ENCODE results near the gene FLNA.
"Not testable (repeated sequence)": the region's sequence is repeated elsewhere in the genome, so short reads cannot be mapped to it uniquely, and the experiment has no call there.

The FLNA gene, protein sequence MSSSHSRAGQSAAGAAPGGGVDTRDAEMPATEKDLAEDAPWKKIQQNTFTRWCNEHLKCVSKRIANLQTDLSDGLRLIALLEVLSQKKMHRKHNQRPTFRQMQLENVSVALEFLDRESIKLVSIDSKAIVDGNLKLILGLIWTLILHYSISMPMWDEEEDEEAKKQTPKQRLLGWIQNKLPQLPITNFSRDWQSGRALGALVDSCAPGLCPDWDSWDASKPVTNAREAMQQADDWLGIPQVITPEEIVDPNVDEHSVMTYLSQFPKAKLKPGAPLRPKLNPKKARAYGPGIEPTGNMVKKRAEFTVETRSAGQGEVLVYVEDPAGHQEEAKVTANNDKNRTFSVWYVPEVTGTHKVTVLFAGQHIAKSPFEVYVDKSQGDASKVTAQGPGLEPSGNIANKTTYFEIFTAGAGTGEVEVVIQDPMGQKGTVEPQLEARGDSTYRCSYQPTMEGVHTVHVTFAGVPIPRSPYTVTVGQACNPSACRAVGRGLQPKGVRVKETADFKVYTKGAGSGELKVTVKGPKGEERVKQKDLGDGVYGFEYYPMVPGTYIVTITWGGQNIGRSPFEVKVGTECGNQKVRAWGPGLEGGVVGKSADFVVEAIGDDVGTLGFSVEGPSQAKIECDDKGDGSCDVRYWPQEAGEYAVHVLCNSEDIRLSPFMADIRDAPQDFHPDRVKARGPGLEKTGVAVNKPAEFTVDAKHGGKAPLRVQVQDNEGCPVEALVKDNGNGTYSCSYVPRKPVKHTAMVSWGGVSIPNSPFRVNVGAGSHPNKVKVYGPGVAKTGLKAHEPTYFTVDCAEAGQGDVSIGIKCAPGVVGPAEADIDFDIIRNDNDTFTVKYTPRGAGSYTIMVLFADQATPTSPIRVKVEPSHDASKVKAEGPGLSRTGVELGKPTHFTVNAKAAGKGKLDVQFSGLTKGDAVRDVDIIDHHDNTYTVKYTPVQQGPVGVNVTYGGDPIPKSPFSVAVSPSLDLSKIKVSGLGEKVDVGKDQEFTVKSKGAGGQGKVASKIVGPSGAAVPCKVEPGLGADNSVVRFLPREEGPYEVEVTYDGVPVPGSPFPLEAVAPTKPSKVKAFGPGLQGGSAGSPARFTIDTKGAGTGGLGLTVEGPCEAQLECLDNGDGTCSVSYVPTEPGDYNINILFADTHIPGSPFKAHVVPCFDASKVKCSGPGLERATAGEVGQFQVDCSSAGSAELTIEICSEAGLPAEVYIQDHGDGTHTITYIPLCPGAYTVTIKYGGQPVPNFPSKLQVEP (N-terminal part only)

DNA sequence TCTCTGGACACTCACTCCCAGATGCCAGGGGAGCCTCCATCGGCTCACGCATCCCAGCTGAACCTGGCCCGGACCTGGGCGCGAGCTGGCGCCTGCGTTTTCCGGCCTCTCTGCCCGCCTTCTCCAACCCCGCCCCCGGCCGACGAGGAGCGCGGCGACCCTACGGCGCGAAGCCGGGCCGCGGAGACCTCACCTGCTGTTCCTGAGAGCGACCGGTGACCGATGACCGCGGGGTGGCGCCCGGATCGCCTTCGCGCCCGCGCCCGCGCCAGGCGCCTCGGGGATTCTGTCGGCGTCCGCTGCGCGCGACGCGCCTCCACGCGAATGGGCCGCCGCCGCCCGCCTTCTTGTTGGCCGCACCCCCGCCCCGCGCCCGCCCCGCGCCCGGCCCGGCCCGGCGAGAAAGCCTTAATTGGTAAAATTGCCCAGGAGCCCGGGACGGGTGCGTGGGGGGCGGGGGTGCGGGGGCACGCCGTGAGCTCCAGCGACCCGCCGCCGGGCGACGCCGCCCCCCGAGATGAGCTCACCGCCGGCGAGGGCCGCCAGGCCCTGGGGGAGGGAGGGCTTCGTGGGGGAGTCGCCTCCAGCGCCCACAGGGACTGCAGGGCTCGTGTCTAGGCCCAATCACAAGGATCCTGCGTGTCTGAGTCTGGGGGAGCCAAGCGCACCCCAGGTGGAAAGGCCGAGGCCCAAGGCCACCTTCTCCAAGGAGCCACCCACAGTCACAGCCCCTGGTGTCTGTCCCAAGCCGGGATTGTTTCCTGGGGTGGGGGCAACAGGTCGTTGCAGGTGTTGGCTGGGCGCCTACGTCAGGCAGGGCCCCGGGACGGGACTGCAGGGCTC is at the start of gene FLNA:
Gene FLNA (minus strand): TSS at position 322 of the 843 bp plus-strand sequence. CDS start 3,389 bp downstream, outside the sequence.
- peak; percentile 47 for DNase-seq

DNA sequence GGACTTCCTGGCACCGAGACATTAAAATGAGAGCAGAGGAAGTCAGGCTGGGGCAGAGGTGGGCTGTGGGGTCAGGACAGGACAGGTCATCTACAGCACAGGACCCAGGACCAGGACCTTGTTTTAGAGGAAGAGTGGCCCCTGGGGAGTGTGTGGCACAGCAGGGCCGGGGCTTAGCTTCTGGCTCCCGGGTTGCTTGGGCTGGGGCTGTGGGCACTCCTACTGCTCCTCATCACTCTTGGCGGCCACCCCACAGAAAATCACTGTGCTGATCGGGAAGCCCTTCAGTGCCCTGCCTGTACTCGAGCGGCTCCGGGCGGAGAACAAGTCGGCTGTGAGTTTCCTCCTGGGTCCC is 45.9 kb upstream of the FLNA start:
- no peak for DNase-seq

DNA sequence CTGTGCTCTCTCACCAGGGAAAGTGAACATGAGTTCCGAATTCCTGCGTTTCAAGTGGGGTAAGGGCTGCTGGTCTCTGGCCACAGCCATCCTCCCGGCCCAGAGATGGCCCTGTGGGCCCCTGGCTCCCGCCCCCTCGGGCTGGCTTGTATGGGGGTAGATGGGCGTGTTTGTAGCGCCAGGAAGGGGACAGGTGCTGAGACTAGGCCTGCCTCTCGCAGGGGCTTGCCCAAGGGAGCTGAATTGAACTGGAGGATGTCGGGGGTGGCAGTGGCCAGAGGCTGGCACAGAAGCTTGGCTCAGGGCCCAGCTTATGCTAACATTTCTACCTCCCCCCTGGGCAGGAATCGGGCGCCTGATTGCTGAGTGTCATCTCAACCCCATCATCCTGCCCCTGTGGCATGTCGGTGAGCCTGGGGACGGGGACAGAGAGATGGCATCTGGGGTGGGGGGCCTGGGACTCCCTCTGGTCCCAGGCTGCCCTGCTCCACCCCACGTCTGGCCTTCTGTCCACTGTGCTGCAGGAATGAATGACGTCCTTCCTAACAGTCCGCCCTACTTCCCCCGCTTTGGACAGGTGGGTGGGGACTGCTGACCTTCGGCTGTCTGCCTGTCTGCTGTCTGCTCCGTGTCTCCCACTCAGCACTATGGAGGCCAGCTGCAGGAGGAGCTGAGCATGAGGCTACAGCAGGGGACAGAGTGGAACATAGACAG is 45.4 kb upstream of the FLNA start:
- DNase-seq = no peak

DNA sequence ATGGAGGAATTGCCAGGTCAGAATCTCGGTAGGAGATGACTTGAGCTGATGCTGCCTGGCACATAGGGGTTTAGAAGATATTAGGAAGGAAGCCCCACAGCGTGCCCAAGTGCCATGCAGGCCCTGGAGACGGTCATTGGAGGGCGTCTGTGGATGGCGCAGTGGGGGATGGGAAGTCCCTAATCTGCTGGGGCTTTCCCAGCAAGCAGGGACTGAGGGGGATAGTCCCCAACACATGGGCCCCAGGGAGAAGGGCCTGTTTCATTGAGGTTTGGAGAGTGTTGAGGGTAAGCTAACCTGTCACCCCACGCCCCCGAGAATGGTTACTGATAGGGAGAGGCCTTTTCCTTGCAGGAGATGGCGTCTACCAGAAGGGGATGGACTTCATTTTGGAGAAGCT is 44.8 kb upstream of the FLNA start:
- no peak for DNase-seq

DNA sequence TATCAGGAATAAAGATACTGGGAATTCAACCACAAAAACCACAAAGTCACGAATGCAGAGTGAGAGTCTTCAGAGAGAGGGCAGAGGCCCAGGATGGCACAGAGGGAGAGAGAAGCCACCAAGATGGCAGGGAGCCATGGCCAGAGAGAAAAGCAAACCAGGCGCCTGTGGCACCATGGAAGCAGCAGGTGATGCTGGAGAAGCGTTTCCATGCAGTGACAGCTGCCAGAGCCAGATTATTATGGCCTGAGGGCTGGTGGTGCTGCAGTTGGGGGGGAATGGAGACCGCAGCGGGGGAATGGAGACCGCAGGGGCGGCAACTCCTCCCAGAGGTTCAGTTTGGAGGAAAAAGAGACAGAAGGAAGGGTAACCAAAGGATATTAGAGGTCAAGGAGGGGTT is 42.7 kb upstream of the FLNA start:
- DNase-seq = no peak

DNA sequence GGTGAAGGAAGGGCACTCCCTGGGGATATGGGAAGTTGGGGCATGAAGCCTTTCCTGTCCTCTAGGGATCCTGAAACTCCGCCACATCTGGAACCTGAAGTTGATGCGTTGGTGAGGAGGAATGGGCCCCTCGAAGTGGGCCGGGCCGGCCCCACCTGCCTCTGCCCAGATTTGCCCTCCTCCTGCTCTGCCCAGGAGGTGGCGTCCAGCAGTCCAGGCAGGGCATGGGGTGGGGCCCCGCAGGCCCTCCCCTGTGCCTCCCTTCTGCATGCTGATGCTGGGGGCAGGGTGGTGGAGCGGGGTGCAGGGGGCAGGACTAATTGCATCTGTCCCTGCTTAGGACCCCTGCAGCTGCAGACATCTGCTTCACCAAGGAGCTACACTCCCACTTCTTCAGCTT is 38.7 kb upstream of the FLNA start:
- no peak for DNase-seq

DNA sequence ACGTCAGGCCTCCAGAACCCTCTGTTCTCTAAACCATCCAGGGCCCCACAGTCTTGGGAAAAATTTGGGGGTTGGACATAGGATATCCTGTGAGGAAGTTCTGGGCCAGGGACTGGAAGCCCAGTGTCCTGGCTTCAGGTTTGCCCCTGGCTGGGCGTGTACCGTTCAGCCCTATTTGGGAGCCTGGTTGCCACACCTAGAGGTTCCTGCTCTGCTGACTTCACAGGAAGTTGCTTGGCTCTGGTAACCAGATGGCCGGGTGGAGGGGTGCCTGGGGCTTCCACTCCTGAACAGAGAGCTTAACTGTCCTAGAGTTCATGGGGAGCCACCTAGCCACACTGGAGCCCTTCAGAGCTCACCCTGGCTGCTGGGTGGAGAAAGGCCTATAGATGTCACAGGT is 38.0 kb upstream of the FLNA start:
- no peak for DNase-seq

DNA sequence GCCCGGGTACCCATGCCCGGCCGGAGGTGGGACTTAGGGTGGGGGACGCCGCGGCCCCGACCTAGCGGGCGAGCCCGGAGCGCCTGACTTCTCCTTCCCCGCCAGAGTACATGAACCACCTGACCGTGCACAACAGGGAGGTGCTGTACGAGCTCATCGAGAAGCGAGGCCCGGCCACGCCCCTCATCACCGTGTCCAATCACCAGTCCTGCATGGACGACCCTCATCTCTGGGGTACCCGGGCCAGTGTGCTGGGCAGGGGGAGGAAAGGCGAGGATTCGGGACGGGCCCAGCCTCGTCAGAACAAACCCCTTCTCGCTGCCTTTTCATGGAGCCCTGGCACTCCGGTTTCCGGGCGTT is 37.5 kb upstream of the FLNA start:
- DNase-seq = peak; percentile 70

DNA sequence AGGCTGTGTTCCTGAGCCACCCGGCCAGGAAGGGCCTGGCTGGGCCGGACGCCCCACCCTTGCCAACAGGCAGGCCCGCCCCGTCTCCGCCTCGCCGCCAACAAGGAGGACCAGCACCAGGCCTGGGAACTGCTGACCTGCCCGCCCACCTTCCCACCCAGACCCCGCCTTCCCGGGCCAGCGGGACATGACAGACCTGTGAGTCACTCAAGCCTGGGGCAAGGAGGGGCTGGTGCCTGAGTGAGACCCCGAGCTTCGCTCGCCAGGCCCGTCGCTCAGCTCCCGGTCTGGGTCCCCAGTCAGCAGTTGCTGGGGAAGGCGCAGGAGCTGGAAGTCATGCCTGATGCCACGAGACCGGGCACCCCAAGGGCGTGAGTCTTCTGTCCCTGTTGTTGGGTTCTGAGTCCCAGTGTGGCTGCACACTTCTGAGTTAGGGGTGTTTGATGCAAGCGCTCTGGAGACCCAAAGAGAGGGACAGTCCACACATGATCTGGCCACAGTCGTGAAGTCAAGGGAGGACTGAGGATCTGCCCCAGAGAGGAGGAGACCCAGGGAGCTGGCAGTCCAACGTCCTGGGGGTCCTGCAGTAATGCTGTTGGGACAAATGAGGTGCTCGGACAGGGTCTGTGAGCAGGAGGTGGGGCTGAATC is 34.9 kb upstream of the FLNA start, which contains the start of gene DNASE1L1:
Gene DNASE1L1 (minus strand): TSS at position 33 of the 650 bp plus-strand sequence. CDS start 3,686 bp downstream, outside the sequence.
- DNase-seq = no peak

DNA sequence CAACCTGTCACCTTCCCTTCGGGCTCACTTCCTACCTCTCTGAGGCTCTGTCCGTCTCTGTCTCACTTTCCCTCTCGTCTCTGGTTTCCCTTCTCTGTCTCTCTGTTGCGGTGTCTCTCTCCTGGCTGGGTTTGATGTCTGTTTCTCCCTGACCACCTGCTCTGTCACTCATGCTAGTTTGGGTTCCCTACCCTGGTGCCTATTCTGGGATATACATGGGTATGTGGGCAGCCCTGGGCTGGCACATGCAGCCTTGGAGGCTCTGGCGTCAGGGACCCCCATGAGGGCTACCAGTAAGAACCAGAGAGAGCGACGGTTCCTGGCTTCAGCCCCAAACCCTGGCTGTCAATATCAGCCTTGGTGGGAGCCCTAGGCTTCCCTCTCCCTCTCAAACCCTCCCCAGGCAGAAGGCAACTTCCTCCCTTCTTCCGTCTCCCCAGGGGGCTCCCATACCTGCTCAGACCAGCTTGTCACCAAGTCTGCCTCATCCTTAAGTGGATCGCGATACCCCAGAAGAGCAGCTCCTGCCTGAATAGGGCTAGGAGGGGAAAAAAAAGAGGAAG is 34.3 kb upstream of the FLNA start:
- no peak for DNase-seq

DNA sequence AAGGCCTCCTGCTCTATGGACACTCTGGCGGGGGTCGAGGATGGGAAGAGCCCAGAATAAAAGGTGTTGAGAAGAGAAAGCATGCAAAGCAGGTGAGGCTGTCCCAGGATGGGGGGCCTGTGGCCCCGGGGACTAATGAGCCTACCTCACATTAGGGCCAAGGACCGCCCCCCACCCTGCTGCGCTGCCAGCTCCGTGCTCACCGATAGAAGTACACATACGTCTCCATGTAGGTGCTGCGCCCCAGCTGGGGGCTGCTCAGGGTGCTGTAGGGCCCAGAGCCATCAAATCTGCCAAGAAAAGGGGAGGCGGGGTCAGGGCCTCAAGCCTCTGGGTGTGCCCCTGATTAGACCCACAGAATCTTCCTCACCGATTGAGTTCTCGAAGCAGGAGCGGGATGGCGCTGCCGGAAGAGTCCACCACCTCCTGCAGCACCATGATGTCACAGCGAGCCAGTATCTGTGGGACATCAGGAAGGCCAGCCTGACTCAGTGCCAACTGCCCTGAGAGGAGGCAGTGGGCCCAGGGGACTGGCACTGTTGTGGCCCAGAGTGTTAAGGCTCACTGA is 30.3 kb upstream of the FLNA start:
- DNase-seq = no peak

DNA sequence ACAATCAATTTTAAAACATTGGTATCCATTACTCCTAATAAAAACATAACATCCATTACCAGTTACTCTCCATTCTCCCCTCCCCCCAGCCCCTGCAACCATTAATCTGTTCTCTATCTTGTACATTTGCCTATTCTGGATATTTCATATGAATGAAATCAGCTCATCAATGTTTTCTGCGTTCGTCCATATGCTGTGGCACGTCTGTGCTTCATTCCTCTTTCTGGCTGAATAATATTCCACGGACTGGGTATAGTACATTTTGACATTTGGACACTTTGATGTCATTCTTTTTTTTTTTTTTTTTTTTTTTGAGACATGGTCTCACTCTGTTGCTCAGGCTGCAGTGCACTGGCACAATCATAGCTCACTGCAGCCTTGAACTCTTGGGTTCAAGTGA is 29.4 kb upstream of the FLNA start:
- DNase-seq = no peak

DNA sequence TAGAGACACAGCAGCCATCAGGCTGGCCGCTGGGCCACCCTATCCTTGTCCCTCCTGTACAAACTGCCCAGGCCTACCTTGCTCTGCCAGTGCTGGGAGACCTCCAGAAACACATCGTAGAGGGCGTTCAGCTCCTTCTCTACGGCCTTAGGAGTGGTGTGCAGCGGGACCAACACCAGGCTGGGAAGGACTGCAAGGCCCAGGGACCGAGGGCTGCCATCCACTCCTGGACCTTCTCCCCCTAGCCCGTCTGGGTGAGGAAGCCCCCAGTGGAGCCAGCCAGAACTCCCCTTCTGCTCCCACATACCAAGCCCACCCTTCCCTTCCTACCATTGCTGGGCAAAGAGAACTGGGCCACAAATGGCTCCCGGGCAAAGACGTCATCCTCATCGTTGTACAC is 28.8 kb upstream of the FLNA start:
- no peak for DNase-seq

DNA sequence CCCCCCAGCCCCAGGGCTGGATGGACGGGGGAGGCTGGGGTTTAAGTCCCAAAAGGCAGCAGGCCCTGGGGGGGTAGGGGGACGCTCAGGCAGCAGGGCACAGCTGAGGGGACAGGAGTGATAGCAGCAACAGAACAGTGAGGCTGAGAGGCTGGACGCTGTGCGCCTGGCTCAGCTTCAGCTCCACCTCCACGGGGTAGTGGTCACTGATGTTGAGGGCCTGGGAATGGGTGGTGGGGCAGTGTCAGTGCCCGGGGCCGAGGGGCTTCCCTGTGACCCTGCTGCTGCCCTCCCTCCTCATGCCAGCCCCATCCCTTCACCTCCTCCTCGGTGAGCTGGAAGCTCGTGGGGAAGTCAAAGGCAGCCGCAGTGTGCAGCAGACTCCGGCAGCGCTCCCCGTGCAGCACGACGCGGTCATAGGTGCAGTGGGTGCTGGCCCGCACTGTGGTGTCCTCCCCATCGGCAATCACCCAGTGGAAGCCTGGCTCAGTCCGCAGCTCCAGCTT is 28.2 kb upstream of the FLNA start:
- no peak for DNase-seq

DNA sequence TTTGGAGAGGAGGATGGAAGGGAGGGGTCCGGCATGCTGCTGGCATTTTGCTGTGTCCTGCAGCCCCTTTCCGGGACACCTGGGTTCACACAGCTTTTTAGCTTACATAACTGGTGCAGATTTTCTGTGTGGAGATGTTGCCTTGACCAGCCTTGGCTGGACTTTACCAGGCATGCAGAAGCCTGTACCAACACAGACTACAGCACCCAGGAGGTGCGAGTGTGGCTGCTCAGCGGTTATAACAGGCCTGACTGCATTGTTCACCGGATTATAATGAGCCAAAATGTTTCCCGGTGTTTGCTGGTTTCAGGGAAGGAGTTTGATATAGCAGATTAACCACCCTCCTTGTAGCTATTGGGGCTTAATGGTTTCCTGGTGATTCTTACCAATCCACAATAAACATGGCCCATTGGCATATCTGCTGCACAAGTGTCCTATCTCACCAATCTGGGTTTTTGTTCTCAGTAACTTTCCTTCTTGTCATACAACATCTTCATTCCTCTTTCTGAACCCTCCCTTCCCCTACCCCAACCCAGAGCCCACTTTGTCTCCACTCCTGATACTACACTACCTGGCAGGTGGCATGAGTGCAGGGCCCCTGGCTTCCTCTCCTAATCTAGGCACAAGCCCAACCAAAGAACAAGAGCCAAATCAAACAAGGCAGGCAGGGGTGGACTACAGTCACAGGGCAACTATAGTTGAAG is 27.6 kb upstream of the FLNA start:
- DNase-seq = no peak

DNA sequence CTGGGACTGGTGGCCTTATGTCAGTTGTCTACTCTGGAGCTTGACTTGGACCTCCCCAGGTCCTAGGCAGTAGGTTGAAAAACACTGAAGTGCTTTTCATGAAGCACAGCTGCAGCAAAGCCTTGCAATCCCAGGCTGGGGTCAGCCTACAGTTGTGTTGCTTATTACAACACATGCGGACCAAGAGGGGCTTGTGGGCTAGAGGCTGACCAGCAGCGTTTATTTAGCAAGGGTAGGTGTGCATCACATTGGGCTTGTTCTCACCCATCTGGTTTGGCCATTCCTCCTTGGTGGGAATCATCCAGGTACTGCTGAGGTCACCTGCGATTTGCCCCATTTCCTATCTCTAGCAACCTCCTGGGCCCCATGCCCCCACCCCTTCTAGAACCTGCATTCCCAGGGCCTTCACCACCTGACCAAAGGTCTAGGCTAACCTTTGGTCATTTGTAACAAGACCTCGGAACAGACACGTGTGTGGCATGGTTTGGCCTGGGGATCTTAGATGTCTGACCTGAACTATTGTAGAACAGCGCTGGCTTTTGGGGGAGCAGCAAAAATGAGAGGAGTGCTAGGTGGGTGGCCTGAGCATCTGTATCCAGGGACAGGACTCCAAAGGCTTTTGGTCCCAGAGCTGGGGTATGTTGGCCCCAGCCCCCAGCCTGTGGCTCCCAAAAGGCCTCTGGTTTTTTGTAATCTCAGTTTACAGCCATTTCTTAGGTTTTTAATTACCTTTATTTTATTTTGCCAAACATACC is 26.8 kb upstream of the FLNA start:
- DNase-seq = no peak

DNA sequence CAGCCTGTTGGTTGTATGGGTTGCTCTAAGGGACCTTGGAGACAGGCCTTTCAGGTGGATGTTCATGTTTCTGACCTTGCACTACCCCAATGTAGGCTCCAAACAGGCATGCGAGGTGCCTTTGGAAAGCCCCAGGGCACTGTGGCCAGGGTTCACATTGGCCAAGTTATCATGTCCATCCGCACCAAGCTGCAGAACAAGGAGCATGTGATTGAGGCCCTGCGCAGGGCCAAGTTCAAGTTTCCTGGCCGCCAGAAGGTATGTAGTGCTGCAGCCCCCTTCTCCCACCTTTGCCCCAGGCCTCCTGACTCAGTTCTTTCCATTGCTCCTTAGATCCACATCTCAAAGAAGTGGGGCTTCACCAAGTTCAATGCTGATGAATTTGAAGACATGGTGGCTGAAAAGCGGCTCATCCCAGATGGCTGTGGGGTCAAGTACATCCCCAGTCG is 26.0 kb upstream of the FLNA start:
- DNase-seq = not testable (repeated sequence)

DNA sequence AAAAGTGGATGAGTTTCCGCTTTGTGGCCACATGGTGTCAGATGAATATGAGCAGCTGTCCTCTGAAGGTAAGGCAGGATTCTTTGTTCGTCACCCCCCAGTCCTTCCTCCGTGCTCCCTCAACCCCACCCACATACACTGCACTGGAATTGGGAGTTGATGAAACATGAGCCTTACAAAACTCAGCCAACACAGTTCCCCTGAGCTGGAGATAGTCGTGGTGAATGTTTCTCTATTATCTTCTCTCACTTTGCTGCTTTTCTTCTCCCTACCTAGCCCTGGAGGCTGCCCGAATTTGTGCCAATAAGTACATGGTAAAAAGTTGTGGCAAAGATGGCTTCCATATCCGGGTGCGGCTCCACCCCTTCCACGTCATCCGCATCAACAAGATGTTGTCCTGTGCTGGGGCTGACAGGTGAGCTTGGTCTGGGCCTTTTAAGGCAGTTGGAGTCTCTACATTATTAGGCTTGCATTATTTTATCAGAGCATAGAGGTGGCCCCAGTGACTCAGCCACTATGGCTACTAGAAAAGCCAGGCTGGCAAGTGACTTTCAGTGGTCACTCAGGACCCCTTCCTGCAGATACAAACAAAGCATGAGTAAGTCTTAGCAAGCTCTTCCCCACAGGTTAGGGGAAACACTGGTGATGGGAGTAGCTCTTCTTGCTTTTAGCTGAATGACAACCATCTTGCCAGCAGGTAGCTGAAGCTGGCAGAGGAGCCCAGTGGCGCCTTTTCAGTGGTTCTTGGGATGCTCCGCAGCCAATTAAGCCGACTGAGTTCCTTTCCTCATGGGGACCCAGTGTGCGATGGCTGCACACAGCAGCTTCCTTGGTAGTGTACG is 25.3 kb upstream of the FLNA start:
- DNase-seq = no peak

All from retina (tissue), 1 donor.